Progenitor cell of endocrine pancreas (in vitro differentiated cells): ENCODE measurements around the gene TDP2. TPM values are rescaled to one million over a fixed set of nuclear protein-coding genes. Genes with fewer than 3 reads are reported as not detected.
"Not testable (repeated sequence)": the region's sequence is repeated elsewhere in the genome, so short reads cannot be mapped to it uniquely, and the experiment has no call there.

Experiments used
- DNase-seq: peaks from one replicate; pipeline ENCODE4 v3.0.0; 2021; ENCODE audit warnings: low spot score; ENCODE audit not compliant: unreplicated experiment
- H3K27ac Mint-ChIP-seq: 2 replicates; pipeline ENCODE4 v1.8.0; 2021; ENCODE audit warnings: mild to moderate bottlenecking, moderate library complexity, mixed read lengths
- H3K27me3 Mint-ChIP-seq: 2 replicates; pipeline ENCODE4 v1.8.0; 2021; ENCODE audit warnings: mixed read lengths
- H3K36me3 Mint-ChIP-seq: 2 replicates; pipeline ENCODE4 v1.8.0; 2022; ENCODE audit warnings: mixed read lengths; ENCODE audit not compliant: insufficient read depth
- H3K4me1 Mint-ChIP-seq: 2 replicates; pipeline ENCODE4 v1.8.0; 2021; ENCODE audit warnings: low read depth, mixed read lengths
- H3K4me3 Mint-ChIP-seq: 2 replicates; pipeline ENCODE4 v1.8.0; 2021; ENCODE audit warnings: low read depth, mild to moderate bottlenecking, moderate library complexity, mixed read lengths
- H3K9me3 Mint-ChIP-seq: 2 replicates; pipeline ENCODE4 v1.8.0; 2021; ENCODE audit warnings: low read depth, mixed read lengths
- total RNA-seq: library from RNA; stranded (reverse); gene quantifications from 2 replicates; pipeline ENCODE4 v1.2.1, GENCODE V29; 2021
- TF ChIP-seq, protein P1 (sequence below): fragments of 200-600 bp; sonication (generic); IDR thresholded peaks from one replicate; pipeline ENCODE4 v1.5.0; 2021; ENCODE audit warnings: antibody characterized with exemption, mild to moderate bottlenecking; ENCODE audit not compliant: unreplicated experiment

TDP2 gene
- total RNA-seq, 1 donor from 2014 or later: 65.6 TPM

DNA sequence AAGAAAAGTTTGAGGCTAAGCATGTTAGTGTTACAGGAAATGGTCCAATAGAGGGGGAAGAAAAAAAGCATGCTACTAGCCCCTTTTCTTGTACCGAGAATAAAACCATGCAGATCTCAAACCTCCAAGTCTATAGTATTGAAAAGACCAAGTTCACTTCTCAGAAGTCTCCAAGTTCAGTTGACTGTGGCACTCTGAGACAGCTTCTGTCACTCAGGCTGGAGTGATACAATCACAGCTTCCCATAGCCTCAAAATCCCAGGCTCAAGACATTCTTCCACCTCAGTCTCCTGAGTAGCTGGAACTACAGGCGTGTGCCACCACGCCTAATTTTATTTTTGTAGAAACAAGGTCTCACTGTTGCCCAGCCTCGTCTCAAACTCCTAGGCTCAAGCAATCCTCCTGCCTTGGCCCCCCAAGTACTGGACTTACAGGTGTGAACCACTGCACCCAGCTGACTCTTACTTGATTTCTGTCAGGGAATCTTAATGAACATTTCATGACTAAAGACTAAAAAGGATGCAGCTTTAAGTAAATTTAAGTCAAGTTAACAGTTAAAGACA lies 36.1 kb upstream of the TDP2 start:
- no peak for DNase-seq
- TF ChIP-seq, protein P1, sequence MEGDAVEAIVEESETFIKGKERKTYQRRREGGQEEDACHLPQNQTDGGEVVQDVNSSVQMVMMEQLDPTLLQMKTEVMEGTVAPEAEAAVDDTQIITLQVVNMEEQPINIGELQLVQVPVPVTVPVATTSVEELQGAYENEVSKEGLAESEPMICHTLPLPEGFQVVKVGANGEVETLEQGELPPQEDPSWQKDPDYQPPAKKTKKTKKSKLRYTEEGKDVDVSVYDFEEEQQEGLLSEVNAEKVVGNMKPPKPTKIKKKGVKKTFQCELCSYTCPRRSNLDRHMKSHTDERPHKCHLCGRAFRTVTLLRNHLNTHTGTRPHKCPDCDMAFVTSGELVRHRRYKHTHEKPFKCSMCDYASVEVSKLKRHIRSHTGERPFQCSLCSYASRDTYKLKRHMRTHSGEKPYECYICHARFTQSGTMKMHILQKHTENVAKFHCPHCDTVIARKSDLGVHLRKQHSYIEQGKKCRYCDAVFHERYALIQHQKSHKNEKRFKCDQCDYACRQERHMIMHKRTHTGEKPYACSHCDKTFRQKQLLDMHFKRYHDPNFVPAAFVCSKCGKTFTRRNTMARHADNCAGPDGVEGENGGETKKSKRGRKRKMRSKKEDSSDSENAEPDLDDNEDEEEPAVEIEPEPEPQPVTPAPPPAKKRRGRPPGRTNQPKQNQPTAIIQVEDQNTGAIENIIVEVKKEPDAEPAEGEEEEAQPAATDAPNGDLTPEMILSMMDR: no peak
- no peaks in the 10 kb centered on the region for H3K9me3 Mint-ChIP-seq
- no peaks in the 10 kb centered on the region for H3K27me3 Mint-ChIP-seq
- H3K4me3 Mint-ChIP-seq: no peak overlapping the region
- peaks cover 35% of the 10 kb centered on the region for H3K36me3 Mint-ChIP-seq
- H3K27ac Mint-ChIP-seq: peak overlapping the region; percentile 85
- H3K4me1 Mint-ChIP-seq: peaks cover 7% of the 10 kb centered on the region

DNA sequence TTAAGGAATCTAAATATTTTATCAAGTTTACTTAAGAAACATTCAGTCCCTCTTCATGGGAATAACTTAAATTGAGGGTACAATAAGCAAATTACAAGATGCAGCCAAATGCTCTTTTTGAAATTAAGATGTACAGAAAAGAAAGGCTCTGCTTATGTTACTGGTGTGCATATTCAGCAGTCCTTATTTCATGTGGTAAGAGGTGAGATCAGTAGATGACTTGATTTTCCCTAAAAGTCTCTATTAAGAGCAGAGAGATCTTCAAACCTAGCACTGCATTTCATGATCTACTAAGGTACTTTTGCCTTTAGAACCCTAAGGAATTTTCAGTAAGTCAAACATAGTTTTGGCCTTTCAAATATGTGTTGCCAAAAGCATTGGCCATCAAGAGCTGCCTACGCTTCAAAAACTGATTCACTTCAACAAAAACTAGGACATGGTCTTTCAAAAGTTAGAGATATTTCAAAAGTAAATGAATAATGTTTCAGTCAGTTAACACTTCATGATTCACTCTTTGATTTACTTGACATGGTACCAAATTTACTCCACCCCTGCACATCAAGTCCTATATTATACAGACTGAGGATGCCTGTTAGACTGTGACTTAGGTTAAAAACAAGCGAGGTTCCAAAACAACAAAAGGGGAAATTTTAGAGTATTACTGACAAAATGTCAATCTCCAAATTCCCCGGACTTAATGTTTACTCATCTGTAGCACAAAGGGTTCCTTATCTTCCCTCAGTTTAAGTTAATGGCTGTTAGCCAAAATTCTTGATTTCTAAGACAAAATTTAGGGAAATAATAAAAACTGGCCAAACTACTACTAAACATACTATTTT lies 33.0 kb upstream of the TDP2 start:
- Mint-ChIP-seq H3K9me3 (no peaks in the 10 kb centered on the region), H3K27ac (peak overlapping the region; percentile 67), H3K36me3 (peaks cover 22% of the 10 kb centered on the region), H3K27me3 (no peaks in the 10 kb centered on the region), H3K4me1 (peaks cover 10% of the 10 kb centered on the region), H3K4me3 (no peak overlapping the region)
- TF ChIP-seq, protein P1: no peak
- no peak for DNase-seq

DNA sequence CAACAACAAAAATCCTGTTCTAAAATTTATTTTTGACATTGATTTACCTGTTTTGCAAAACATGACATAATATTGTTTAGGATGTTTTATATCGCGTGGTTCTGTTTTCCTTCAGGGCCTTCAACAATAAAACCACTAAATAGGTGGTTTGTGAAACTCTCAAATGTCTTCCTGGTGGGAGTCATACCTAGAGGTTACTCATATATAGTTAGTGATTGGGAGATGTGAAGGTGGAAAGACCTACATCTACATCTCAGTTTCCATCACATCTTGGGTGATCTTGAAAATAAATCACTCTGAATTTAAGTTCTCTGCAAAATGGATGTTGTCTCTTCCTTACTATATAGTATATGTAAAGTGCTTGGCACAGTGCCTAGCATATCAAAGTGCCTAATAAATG lies 29.4 kb upstream of the TDP2 start:
- Mint-ChIP-seq H3K36me3 (peaks cover 14% of the 10 kb centered on the region), H3K4me1 (peaks cover 12% of the 10 kb centered on the region), H3K4me3 (no peak overlapping the region), H3K27me3 (no peaks in the 10 kb centered on the region), H3K27ac (no peak overlapping the region), H3K9me3 (no peaks in the 10 kb centered on the region)
- no peak for DNase-seq
- TF ChIP-seq, protein P1: no peak

DNA sequence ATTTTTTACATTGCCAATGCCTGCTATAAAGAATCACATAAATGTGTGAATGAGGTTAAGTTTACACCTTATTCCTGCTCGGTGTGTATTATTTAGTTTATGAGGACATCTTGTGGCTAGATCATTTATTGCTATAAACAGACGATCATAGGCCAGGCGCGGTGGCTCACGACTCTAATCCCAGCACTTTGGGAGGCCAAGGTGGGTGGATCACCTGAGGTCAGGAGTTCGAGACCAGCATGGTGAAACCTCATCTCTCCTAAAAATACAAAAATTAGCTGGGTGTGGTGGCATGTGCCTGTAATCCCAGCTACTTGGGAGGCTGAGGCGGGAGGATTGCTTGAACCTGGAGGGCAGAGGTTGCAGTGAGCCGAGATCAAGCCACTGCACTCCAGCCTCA lies 28.9 kb upstream of the TDP2 start:
- not testable (repeated sequence) for H3K27me3 Mint-ChIP-seq
- TF ChIP-seq, protein P1: peak; percentile 61

DNA sequence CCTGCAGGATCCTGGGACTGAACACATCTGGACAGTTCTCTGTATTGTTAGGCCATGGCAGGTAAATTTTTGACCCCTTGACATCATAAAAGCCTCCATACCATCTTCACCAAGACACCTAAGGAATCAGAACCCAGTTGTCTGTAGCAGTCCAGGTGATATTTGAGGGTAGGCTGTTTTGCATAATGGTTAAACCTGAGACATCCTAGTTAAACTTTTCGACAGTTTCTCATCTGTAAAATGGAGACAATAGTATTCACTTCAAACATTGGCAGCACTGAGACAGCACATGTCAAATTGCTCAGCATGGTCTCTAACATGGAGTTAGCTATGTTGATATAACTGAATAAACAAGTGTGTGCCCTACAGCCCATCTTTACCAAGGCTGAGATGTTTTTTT lies 27.5 kb upstream of the TDP2 start:
- Mint-ChIP-seq H3K9me3 (no peaks in the 10 kb centered on the region), H3K36me3 (peaks cover 7% of the 10 kb centered on the region), H3K4me1 (peaks cover 7% of the 10 kb centered on the region), H3K27ac (no peak overlapping the region), H3K4me3 (no peak overlapping the region), H3K27me3 (no peaks in the 10 kb centered on the region)
- TF ChIP-seq, protein P1: no peak
- DNase-seq: no peak

More for the DNA sequence above, 28.9 kb upstream of the TDP2 start:
- H3K4me3 Mint-ChIP-seq, DNase-seq, H3K9me3 Mint-ChIP-seq: not testable (repeated sequence)
- Mint-ChIP-seq H3K27ac (peak overlapping the region; percentile 56), H3K36me3 (peaks cover 12% of the 10 kb centered on the region), H3K4me1 (peaks cover 12% of the 10 kb centered on the region)
